GM12891 (cell line): Measurements from ENCODE around the gene HOMER1.
A peak's percentile ranks its signal among the peaks of the same experiment; 100 is the strongest.

ENCODE experiments used
- POLR2A ChIP-seq: IDR thresholded peaks from 2 replicates; pipeline ENCODE4 v1.6.1; 2011; ENCODE audit warnings: low read depth, low read length, control low read depth
- POLR2AphosphoS5 ChIP-seq: IDR thresholded peaks from 2 replicates; pipeline ENCODE4 v1.6.1; 2011; ENCODE audit warnings: low read depth, low read length, control low read depth
- POU2F2 ChIP-seq: IDR thresholded peaks from 2 replicates; pipeline ENCODE4 v1.6.1; 2011; ENCODE audit warnings: low read depth, mild to moderate bottlenecking, control low read depth, low read length, moderate library complexity
- SPI1 ChIP-seq: IDR thresholded peaks from 2 replicates; pipeline ENCODE4 v1.6.1; 2011; ENCODE audit warnings: low read depth, low read length, control low read depth
- TAF1 ChIP-seq: IDR thresholded peaks from 2 replicates; pipeline ENCODE4 v1.6.1; 2011; ENCODE audit warnings: low read depth, low read length, control low read depth

DNA sequence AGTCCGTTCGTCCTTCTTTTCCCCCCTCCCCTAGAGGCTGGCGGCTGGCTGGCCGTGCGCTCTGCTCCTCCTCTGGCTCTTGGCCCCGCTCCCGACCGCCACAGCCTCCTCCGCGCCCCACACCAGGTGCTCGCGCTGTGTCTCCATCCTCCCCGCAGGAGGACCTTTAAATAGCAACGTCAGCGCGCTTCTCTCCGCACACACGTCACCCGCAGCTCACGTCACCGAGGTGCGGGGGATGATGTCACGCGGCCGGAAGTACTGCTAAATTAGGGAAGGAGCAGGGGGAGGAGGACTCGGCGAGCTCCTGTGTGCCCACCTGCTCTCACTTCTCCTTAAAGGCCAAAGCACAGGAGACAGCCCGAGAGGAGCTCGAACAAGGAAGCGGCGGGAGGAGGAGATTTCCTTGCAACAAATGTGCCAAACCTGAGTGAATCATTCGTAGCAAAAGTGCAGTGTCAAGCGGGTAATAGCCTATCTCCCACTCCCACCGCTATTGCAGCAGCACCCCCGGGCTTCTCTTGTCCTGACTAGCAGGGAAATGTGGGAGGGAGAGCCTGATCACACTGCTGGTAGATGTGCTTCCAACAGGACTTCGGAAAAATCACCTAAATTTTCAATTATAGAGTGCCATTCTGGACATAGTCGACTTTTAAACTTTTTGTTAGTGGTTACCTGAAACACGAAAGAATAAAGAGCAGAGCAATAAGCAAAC is 614 bp upstream of the HOMER1 start:
- TF ChIP-seq POLR2AphosphoS5 (peak; percentile 95), TAF1 (peak; percentile 74), POLR2A (peak; percentile 93), POU2F2 (0 out of 2 replicates have a peak, but pooled peaks have one; percentile 41), SPI1 (peak; percentile 87)
